H1 (cell line): ENCODE measurements around the gene MED17. TPM values are rescaled to one million over a fixed set of nuclear protein-coding genes. Genes with fewer than 3 reads are reported as not detected.

Experiments
- CTCF ChIA-PET: fragments of 300-600 bp; sonication (Branson Sonifier 250); formaldehyde crosslinking; loops from one replicate; lab custom pipeline; 2021; ENCODE audit not compliant: partially characterized antibody; lab: Charles Lee
- POLR2A ChIA-PET: fragments of 300-600 bp; sonication (Branson Sonifier 250); formaldehyde crosslinking; loops from one replicate; lab custom pipeline; 2021; ENCODE audit warnings: inconsistent platforms; ENCODE audit not compliant: partially characterized antibody; lab: Charles Lee
- DNase-seq, 2 experiments: peaks; one replicate each; pipeline versions ENCODE4 v3.0.0 to v3.0.0-alpha.2; 2010 to 2022; ENCODE audit warnings: low spot score in 2 of 2, low read depth in 1 of 2, mixed read lengths in 1 of 2
- FAIRE-seq: peaks from 2 replicates; lab custom pipeline; 2011; peaks lifted over from hg19 to GRCh38; lab: Jason Lieb, UNC
- H2AFZ ChIP-seq: 2 replicates; pipeline ENCODE4 v1.8.1; 2012; ENCODE audit warnings: low read length, inconsistent platforms
- H2AK5ac ChIP-seq: 2 replicates; pipeline ENCODE4 v1.6.1; 2013; ENCODE audit warnings: low read depth, low read length
- H2BK120ac ChIP-seq: replicated peaks from 2 replicates; pipeline ENCODE3; 2013; ENCODE audit warnings: low read depth, low read length, inconsistent platforms
- H2BK12ac ChIP-seq: 2 replicates; pipeline ENCODE4 v1.6.1; 2013; ENCODE audit warnings: low read depth, low read length
- H2BK15ac ChIP-seq: 2 replicates; pipeline ENCODE4 v1.6.1; 2013; ENCODE audit warnings: low read length
- H2BK20ac ChIP-seq: 2 replicates; pipeline ENCODE4 v1.6.1; 2013; ENCODE audit warnings: low read length
- H2BK5ac ChIP-seq: 2 replicates; pipeline ENCODE4 v1.6.1; 2013; ENCODE audit warnings: low read depth, low read length
- H3K14ac ChIP-seq: 2 replicates; pipeline ENCODE4 v1.6.1; 2013; ENCODE audit warnings: inconsistent platforms; ENCODE audit not compliant: insufficient read length
- H3K18ac ChIP-seq: 2 replicates; pipeline ENCODE4 v1.6.1; 2013; ENCODE audit warnings: low read length; ENCODE audit errors: extremely low read depth
- H3K23ac ChIP-seq: 2 replicates; pipeline ENCODE4 v1.6.1; 2013; ENCODE audit warnings: inconsistent platforms; ENCODE audit not compliant: insufficient read length
- H3K23me2 ChIP-seq: 2 replicates; pipeline ENCODE4 v1.6.1; 2013; ENCODE audit warnings: low read depth, low read length
- H3K27ac ChIP-seq: 2 replicates; pipeline ENCODE4 v1.6.1; 2011; ENCODE audit warnings: low read depth, low read length, inconsistent platforms
- H3K27me3 ChIP-seq, 4 experiments: replicated peaks in 1 of 4; 1 replicate in 1 of 4; 2 replicates in 3 of 4; pipeline versions ENCODE4 v1.6.1 to v1.8.1; 2011 to 2013; ENCODE audit warnings: low read length in 3 of 4, mild to moderate bottlenecking in 3 of 4, inconsistent platforms in 2 of 4, mixed read lengths in 2 of 4, moderate library complexity in 1 of 4; ENCODE audit not compliant: control insufficient read depth in 3 of 4, insufficient read depth in 3 of 4; ENCODE audit errors: extremely low read depth in 1 of 4
- H3K36me3 ChIP-seq, 4 experiments: 2 replicates each; pipeline versions ENCODE4 v1.6.1 to v1.8.1; 2011 to 2013; ENCODE audit warnings: mild to moderate bottlenecking in 4 of 4, low read length in 3 of 4, moderate library complexity in 2 of 4, control low read depth in 1 of 4, inconsistent platforms in 1 of 4; ENCODE audit not compliant: insufficient read depth in 4 of 4, control insufficient read depth in 2 of 4
- H3K4ac ChIP-seq: replicated peaks from 2 replicates; pipeline ENCODE3; 2013; ENCODE audit warnings: low read length, low read depth, mixed read lengths, inconsistent platforms; ENCODE audit not compliant: insufficient read length
- H3K4me1 ChIP-seq, 4 experiments: replicated peaks in 1 of 4; 1 replicate in 1 of 4; 2 replicates in 3 of 4; pipeline versions ENCODE4 v1.6.1 to v1.8.1; 2011 to 2013; ENCODE audit warnings: low read length in 3 of 4, inconsistent platforms in 2 of 4, mixed read lengths in 1 of 4; ENCODE audit not compliant: insufficient read depth in 4 of 4, control insufficient read depth in 3 of 4
- H3K4me2 ChIP-seq, 2 experiments: 2 replicates each; pipeline versions ENCODE4 v1.6.1 to v1.8.1; 2011 to 2013; ENCODE audit warnings: low read depth in 2 of 2, low read length in 2 of 2, control low read depth in 1 of 2, inconsistent platforms in 1 of 2, mild to moderate bottlenecking in 1 of 2; ENCODE audit not compliant: insufficient read depth in 1 of 2
- H3K4me3 ChIP-seq, 4 experiments: fragments of 200-600, 300-600 bp in 1 of 4; sonication (generic), shearing (Covaris generic), sonication (Bioruptor Twin) in 1 of 4; 2 replicates each; pipeline versions ENCODE4 v1.5.1 to v1.8.1; 2011 to 2016; ENCODE audit warnings: low read length in 4 of 4, low read depth in 3 of 4, control low read depth in 2 of 4, inconsistent platforms in 2 of 4, mild to moderate bottlenecking in 2 of 4, mixed read lengths in 1 of 4, moderate library complexity in 1 of 4; ENCODE audit not compliant: insufficient read depth in 2 of 4; ENCODE audit errors: extremely low read depth in 1 of 4
- H3K56ac ChIP-seq: replicated peaks from 2 replicates; pipeline ENCODE3; 2013; ENCODE audit warnings: low read depth, mild to moderate bottlenecking, mixed read lengths, low read length, inconsistent platforms; ENCODE audit not compliant: insufficient read length
- H3K79me1 ChIP-seq: 2 replicates; pipeline ENCODE4 v1.6.1; 2013; ENCODE audit warnings: low read depth, low read length, control low read depth
- H3K79me2 ChIP-seq, 2 experiments: 2 replicates each; pipeline versions ENCODE4 v1.6.1 to v1.8.1; 2012 to 2013; ENCODE audit warnings: low read length in 2 of 2, mild to moderate bottlenecking in 2 of 2, inconsistent platforms in 1 of 2; ENCODE audit not compliant: insufficient read depth in 2 of 2, control insufficient read depth in 1 of 2
- H3K9ac ChIP-seq, 4 experiments: replicated peaks in 1 of 4; 1 replicate in 1 of 4; 2 replicates in 3 of 4; pipeline versions ENCODE4 v1.6.1 to v1.8.1; 2011 to 2013; ENCODE audit warnings: low read depth in 3 of 4, low read length in 3 of 4, control low read depth in 2 of 4, mild to moderate bottlenecking in 2 of 4, moderate library complexity in 2 of 4, inconsistent platforms in 1 of 4; ENCODE audit errors: extremely low read depth in 1 of 4
- H3K9me3 ChIP-seq, 2 experiments: 2 replicates each; pipeline versions ENCODE4 v1.6.1 to v1.8.1; 2012 to 2013; ENCODE audit warnings: mild to moderate bottlenecking in 2 of 2, moderate library complexity in 2 of 2, control low read depth in 1 of 2, inconsistent platforms in 1 of 2, low read depth in 1 of 2, low read length in 1 of 2, mixed read lengths in 1 of 2; ENCODE audit not compliant: insufficient read depth in 2 of 2
- H4K20me1 ChIP-seq, 2 experiments: replicated peaks in 1 of 2; 2 replicates each; pipeline versions ENCODE3 to v1.8.1; 2011 to 2013; ENCODE audit warnings: inconsistent platforms in 2 of 2, low read length in 2 of 2, mild to moderate bottlenecking in 1 of 2; ENCODE audit not compliant: insufficient read depth in 2 of 2, control insufficient read depth in 1 of 2
- H4K5ac ChIP-seq: 2 replicates; pipeline ENCODE4 v1.6.1; 2013; ENCODE audit warnings: low read length, low read depth, mixed read lengths, inconsistent platforms; ENCODE audit not compliant: insufficient read length
- H4K8ac ChIP-seq: 2 replicates; pipeline ENCODE4 v1.8.0; 2013; ENCODE audit warnings: mild to moderate bottlenecking, moderate library complexity, low read length, inconsistent platforms; ENCODE audit not compliant: insufficient read depth; ENCODE audit errors: extremely low read depth
- H4K91ac ChIP-seq: replicated peaks from 2 replicates; pipeline ENCODE3; 2013; ENCODE audit warnings: low read length, mixed read lengths, inconsistent platforms; ENCODE audit not compliant: insufficient read length
- CREB1 ChIP-seq: IDR thresholded peaks from 2 replicates; pipeline ENCODE4 v1.6.1; 2012; ENCODE audit warnings: inconsistent platforms
- CTBP2 ChIP-seq: IDR thresholded peaks from 2 replicates; pipeline ENCODE4 v1.7.0; 2011; ENCODE audit warnings: borderline replicate concordance, mild to moderate bottlenecking, moderate library complexity, mixed read lengths, low read length; ENCODE audit not compliant: insufficient read depth, insufficient read length
- JUND ChIP-seq: IDR thresholded peaks from 2 replicates; pipeline ENCODE4 v1.6.1; 2011; ENCODE audit warnings: mild to moderate bottlenecking, improper control_type of control experiment, low read length
- KDM4A ChIP-seq: IDR thresholded peaks from one replicate; pipeline ENCODE4 v1.7.1; 2012; ENCODE audit warnings: low read depth, mild to moderate bottlenecking, moderate library complexity, low read length, inconsistent platforms; ENCODE audit not compliant: severe bottlenecking
- NANOG ChIP-seq: IDR thresholded peaks from 2 replicates; pipeline ENCODE4 v1.6.1; 2011; ENCODE audit warnings: low read length, low read depth, mild to moderate bottlenecking, inconsistent platforms; ENCODE audit not compliant: insufficient read depth, poor library complexity, severe bottlenecking
- PHF8 ChIP-seq: fragments of 200-600 bp; sonication (generic); conservative IDR thresholded peaks from 2 replicates; pipeline ENCODE4 v1.7.1; 2012; ENCODE audit warnings: low read depth, mild to moderate bottlenecking, inconsistent platforms, low read length, moderate library complexity
- POLR2A ChIP-seq, 2 experiments: IDR thresholded peaks; 1 replicate in 1 of 2; 2 replicates in 1 of 2; pipeline ENCODE4 v1.6.1; 2011; ENCODE audit warnings: low read depth in 2 of 2, low read length in 2 of 2, mild to moderate bottlenecking in 2 of 2; ENCODE audit errors: control extremely low read depth in 1 of 2
- RXRA ChIP-seq: IDR thresholded peaks from 2 replicates; pipeline ENCODE4 v1.6.1; 2011; ENCODE audit warnings: low read depth, mild to moderate bottlenecking, low read length, moderate library complexity; ENCODE audit not compliant: insufficient read depth
- SAP30 ChIP-seq: fragments of 300-600 bp; sonication (generic); IDR thresholded peaks from 2 replicates; pipeline ENCODE4 v1.7.1; 2012; ENCODE audit warnings: low read length, moderate library complexity, mild to moderate bottlenecking, inconsistent platforms; ENCODE audit not compliant: insufficient read depth, insufficient replicate concordance
- SIRT6 ChIP-seq: IDR thresholded peaks from one replicate; pipeline ENCODE4 v1.7.1; 2012; ENCODE audit warnings: low read length, inconsistent platforms
- TEAD4 ChIP-seq: IDR thresholded peaks from 2 replicates; pipeline ENCODE4 v1.6.1; 2012; ENCODE audit warnings: low read depth, low read length, inconsistent platforms, mixed read lengths
- ZNF274 ChIP-seq: IDR thresholded peaks from 2 replicates; pipeline ENCODE4 v1.7.0; 2012; ENCODE audit warnings: low read length, borderline replicate concordance; ENCODE audit errors: extremely low read depth
- WGBS, 2 experiments: shearing (Covaris generic) in 1 of 2; methylation state at CpG; one replicate each; pipeline versions ENCODE4 v1.1.6 to v1.1.7; 2013 to 2015; ENCODE audit warnings: low lambda C conversion rate in 2 of 2, mixed read lengths in 2 of 2, inconsistent platforms in 1 of 2, low coverage in 1 of 2, missing lambda C conversion rate in 1 of 2; ENCODE audit not compliant: insufficient replicate concordance in 2 of 2, insufficient coverage in 1 of 2, insufficient read length in 1 of 2; ENCODE audit errors: extremely low coverage in 1 of 2, missing lambda C conversion rate in 1 of 2; 5-methylcytosine and 5-hydroxymethylcytosine counted together
- polyA plus RNA-seq, 7 experiments: library from polyadenylated mRNA; depleted of rRNA in 3 of 7; stranded (reverse) in 5 of 7; unstranded in 2 of 7; fragments of >200 nt in 5 of 7; fragments of 200-250 nt in 2 of 7; gene quantifications; 1 replicate in 5 of 7; 2 replicates in 1 of 7; 4 replicates in 1 of 7; pipeline versions ENCODE4 v1.2.1 to v1.2.3, GENCODE V29; 2011 to 2013; ENCODE audit warnings: missing spikeins in 2 of 7, mixed read lengths in 2 of 7
- total RNA-seq: library from RNA; stranded (reverse); fragmentation: NEBNext Ultra II Directional; extraction: Animal tissue kit (Norgen Biotek cat#: 25700); gene quantifications from 2 replicates; pipeline ENCODE4 v1.2.1, GENCODE V29; 2021

The MED17 gene
- total and polyA plus RNA-seq, 2 of the 8 experiments (the other 6 are each of a cell fraction or from before 2014, with no cell fraction given): 8.8 to 33.7 TPM

GRCh38 chr11:93734427-93735222, 49.5 kb upstream of the MED17 start:
- no peaks in the 10 kb centered on the region for H3K79me1 ChIP-seq
- no peak overlapping the region for H2BK12ac ChIP-seq
- no peaks in the 10 kb centered on the region for H3K9me3 ChIP-seq
- H3K18ac ChIP-seq: no peak overlapping the region
- WGBS, 2 experiments: 94% methylated on average over 1 of the region's 1 CpG; no CpG with 5 or more reads in 1 of the 2 experiments
- ChIA-PET POLR2A (interaction anchor here (0.5 to 16.4 kb wide), 4 partner anchors 11 to 64 kb away, joined by 3 to 495 read pairs (median 4); no protein-coding TSS in a partner anchor), CTCF (interaction anchor here (0.6 to 0.7 kb wide), 2 partner anchors 57 to 416 kb away, joined by 3 read pairs; no protein-coding TSS in a partner anchor)
- no peak overlapping the region for H3K27ac ChIP-seq
- no peak overlapping the region for H3K9ac ChIP-seq
- no peak overlapping the region for H2BK5ac ChIP-seq
- no peak for DNase-seq
- H3K36me3 ChIP-seq: peaks cover 54 to 100% (median 92%) of the 10 kb centered on the region in 4 experiments
- H2BK120ac ChIP-seq: no peak overlapping the region
- no peak overlapping the region for H3K23ac ChIP-seq
- no peak overlapping the region for H3K4ac ChIP-seq
- peaks cover 0 to 9% (median 3%) of the 10 kb centered on the region in 4 experiments; a peak in 4 of 7 replicates for H3K4me1 ChIP-seq
- H3K14ac ChIP-seq: no peak overlapping the region
- H3K4me2 ChIP-seq: no peak overlapping the region
- H2BK15ac ChIP-seq: no peak overlapping the region
- no peak overlapping the region for H4K8ac ChIP-seq
- H3K27me3 ChIP-seq: no peaks in the 10 kb centered on the region
- no peak overlapping the region for H3K56ac ChIP-seq
- H3K23me2 ChIP-seq: no peaks in the 10 kb centered on the region
- no peak overlapping the region for H2AK5ac ChIP-seq
- H2AFZ ChIP-seq: no peak overlapping the region
- H2BK20ac ChIP-seq: no peak overlapping the region
- H3K79me2 ChIP-seq: peaks cover 8 to 50% of the 10 kb centered on the region in 2 experiments; a peak in 3 of 4 replicates
- no peak overlapping the region for H4K5ac ChIP-seq
- peak overlapping the region in 1 of 4 experiments; percentile 9; a peak in 1 of 8 replicates for H3K4me3 ChIP-seq
- H4K20me1 ChIP-seq: peaks cover 18 to 21% of the 10 kb centered on the region in 2 experiments
- H4K91ac ChIP-seq: no peak overlapping the region
- no peak for FAIRE-seq
- TF ChIP-seq CREB1: no peak
- TF ChIP-seq CTBP2: no peak
- peak; percentile 63 to 79 for TF ChIP-seq POLR2A (IDR thresholded peaks at IDR 0.05; ENCODE audit: control extremely low read depth in 1 of 2, low read depth in 2 of 2, low read length in 2 of 2)
- TF ChIP-seq RXRA: no peak
- TF ChIP-seq NANOG: no peak
- no peak for TF ChIP-seq PHF8
- no peak for TF ChIP-seq ZNF274
- TF ChIP-seq TEAD4: no peak
- no peak for TF ChIP-seq SIRT6
- TF ChIP-seq KDM4A: no peak
- no peak for TF ChIP-seq SAP30
- no peak for TF ChIP-seq JUND
